HG03159 (cell line): Measurements from ENCODE around the gene PPIF.

Experiments used
- ATAC-seq: cut with Tn5 transposase; IDR thresholded peaks from one replicate; pipeline ENCODE4 v1.9.1; 2021; ENCODE audit warnings: mild to moderate bottlenecking, moderate library complexity; ENCODE audit not compliant: unreplicated experiment

PPIF gene

DNA sequence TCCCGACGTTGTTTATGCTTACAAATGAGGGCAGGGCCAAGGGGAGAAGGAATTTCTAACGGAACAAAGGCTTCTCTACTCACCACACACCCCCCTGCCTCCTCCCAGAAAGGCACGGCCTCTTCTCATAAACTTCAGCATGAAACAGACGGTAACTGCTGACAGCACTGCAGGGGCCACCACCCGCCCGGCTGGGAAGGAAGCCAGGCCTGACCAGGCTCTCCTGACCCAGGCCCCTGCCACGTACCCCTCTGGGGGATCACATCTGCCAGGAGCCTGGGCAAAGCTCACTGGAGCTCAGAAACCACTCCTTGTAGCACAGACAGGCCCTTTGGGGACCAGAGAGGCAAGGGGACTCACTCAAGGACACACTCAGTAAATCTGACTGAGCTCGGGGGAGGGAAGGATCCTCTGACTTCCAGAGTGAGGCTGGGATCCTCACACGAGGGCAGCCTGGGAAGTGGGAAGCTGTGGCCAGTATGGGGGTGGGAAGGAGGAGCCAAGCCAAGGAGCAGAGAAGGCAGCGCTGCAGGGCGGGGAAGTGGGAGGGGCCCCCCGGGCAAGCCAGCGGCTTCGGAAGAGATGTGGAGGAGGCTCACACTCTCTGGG is 52.1 kb downstream of the PPIF start:
- no peak for ATAC-seq

DNA sequence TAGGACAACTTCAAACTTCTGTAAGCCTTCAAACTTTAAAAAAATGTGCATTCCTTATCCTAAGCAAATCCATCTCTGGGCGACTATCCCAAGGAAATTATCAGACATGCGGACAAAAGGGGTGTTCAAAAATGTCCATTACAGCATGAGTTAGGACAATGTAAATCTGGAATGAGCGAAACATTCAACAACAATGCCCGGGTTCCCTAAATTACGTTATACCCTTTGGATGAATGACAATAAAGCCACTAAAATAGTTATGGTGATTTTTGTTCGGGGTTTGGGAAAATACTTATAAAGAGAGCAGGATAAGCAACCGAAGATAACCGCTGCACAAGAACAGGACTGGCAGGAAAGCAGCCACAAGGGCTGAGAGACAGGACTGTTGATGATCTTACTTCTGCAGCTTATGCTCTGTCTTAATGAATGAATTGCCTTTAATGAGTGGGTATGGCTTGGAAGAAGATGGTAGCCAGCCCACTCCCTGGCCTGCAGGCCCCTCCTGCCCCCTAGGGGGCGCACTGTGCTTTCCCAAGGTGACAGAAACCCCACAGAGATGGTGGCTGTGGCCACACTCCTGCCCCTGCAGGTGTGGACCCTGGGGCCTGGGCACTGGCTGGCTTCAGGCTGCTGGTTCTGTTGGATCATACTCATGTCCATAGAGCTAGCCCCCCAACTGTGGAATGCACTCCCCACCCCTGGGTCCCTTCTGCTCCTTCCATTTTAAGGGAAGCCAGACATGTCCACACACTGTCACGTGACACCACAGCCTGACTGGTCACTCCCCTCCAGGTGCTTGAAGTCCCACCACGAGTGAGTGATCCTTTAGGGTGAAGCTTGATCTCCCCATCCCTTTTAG is 53.1 kb downstream of the PPIF start:
- ATAC-seq, result peak; percentile 66

DNA sequence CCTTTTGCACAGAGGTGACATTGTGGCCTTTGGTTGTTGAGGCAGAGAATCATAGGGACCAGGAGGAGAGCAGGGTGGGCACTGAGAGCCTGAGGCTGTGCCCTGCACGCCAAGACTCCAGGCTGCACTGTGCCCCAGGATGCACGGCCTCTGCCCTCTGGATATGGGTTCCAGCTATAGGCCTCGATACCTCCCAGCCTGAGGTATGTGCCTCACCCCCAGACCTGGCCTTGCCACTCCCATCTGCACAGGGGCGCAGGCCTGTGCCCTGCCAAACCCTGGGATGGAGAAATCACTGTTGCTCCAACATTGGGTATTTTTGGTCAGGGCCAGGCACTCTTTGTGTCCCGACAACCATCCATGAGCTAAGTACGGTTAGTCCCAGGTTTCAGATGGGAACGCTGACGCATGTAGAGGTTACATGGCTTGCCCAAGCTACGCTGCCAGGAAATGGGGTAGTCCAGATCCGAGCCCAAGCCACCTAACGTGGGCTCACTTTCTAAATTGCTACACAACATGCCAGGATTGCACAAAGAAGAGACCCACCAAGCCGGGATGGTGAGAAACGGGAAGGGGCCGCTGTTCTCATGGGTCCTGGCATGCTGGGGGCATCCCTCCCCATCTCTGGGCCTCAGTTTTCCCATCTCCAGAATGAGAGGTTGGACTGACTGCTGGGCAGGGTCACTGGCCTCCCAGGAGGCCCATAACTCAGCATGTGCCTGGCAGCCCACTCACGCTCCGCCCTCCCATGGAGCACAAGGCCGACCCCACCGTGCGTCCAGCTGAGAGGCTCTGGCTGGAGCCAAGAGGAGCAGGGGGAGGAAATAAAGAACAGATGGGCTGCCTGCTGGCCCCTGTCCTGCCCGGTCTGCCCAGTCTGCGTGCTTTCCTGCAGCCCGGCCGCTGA is 54.0 kb downstream of the PPIF start:
- no peak for ATAC-seq

GRCh38 chr10:79402625-79402946 is 55.3 kb downstream of the PPIF start:
- ATAC-seq, result no peak

DNA sequence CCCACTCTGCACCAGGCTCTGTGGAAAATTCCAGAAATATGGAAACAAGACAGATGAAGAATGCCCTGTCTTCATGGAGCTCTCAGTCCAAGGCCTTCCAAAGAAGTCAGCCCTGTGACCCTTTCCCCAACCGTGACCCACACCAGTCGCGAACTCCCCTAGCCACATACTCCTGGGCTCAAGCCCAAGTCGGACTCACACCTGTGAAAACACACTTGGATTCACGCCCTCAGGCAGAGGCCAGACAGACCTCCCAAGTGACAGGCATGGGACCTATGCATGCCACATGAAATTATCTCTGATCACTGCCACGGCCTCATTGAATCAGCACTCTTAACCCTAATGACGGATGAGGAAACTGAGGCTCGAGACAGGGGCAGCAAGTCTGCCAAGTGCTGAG is 55.7 kb downstream of the PPIF start:
- no peak for ATAC-seq

GRCh38 chr10:79403441-79404230 is 56.4 kb downstream of the PPIF start:
- ATAC-seq, result no peak

DNA sequence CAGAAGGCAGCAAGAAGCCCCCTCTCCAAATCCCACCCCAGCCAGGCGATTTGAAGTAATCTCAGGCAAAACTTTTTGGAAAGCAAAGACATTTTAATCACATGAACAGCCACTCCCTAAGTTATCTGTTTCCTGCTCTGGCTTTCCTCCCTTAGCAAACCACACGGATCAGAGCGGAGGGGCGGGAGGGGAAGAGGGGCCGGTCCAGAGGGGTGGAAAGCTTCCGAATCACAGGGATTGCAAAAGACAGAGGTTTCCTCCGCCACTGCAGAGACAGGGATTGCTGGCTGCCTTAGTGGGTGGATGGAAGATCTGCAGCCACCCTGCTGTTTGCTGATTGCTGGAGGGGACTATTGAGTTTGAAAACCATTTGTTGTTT is 57.0 kb downstream of the PPIF start:
- no peak for ATAC-seq

DNA sequence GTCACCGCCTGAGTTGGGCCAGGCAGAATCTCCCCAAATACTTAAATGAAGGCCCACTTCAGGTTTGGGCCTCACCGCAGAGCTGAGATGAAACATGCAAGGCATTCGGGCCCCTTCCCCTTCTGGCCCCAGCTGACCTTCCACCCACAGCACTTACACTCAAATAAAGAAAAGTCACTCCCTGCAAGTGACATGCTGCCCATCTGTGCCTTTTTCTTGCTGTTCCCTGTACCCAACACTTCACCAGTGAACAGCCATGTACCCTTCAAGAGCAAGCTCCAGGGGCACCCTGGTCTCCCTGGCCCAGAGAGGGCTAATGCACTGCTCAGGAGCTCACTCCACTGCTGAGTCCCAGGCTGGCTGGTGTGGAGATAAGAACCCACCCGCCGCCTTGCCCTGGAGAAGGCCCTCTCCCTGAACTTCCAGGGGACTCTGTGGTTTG is 57.4 kb downstream of the PPIF start:
- ATAC-seq, result no peak
